Measurements from ENCODE around the gene CELF2.

DNA sequence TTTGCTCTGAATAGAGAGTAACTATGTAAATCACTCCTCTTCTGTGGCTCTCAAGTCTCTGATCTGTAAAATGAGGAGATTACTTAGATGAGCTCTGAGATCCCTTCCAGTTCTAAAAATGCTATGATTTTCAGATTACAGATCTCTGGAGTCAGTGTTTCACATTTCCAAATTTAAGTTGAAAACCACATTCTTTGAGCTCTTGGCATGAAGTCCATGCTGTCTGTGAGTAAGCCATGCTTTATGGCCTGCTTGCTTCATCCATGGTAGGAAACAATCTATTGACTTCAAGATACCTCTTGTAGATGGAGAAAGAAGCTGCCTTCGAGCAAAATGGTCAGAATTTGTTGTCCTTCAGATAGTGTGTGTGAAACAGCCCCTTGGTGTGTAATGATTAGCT lies 64.9 kb downstream of the CELF2 start:
- TF ChIP-seq, protein P1, sequence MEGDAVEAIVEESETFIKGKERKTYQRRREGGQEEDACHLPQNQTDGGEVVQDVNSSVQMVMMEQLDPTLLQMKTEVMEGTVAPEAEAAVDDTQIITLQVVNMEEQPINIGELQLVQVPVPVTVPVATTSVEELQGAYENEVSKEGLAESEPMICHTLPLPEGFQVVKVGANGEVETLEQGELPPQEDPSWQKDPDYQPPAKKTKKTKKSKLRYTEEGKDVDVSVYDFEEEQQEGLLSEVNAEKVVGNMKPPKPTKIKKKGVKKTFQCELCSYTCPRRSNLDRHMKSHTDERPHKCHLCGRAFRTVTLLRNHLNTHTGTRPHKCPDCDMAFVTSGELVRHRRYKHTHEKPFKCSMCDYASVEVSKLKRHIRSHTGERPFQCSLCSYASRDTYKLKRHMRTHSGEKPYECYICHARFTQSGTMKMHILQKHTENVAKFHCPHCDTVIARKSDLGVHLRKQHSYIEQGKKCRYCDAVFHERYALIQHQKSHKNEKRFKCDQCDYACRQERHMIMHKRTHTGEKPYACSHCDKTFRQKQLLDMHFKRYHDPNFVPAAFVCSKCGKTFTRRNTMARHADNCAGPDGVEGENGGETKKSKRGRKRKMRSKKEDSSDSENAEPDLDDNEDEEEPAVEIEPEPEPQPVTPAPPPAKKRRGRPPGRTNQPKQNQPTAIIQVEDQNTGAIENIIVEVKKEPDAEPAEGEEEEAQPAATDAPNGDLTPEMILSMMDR (IDR thresholded peaks at IDR 0.05) = no peak
- no peak for TF ChIP-seq POLR2AphosphoS5 (IDR thresholded peaks at IDR 0.05)
- no peak for TF ChIP-seq POLR2A (IDR thresholded peaks at IDR 0.05)
